Measurements from ENCODE around the gene TAF1B. TPM values are rescaled to one million over a fixed set of nuclear protein-coding genes. Genes with fewer than 3 reads are reported as not detected.

TAF1B gene
- total RNA-seq, 4 donors from 2014 or later, result 10.8 to 21.4 (median 17.9) TPM

DNA sequence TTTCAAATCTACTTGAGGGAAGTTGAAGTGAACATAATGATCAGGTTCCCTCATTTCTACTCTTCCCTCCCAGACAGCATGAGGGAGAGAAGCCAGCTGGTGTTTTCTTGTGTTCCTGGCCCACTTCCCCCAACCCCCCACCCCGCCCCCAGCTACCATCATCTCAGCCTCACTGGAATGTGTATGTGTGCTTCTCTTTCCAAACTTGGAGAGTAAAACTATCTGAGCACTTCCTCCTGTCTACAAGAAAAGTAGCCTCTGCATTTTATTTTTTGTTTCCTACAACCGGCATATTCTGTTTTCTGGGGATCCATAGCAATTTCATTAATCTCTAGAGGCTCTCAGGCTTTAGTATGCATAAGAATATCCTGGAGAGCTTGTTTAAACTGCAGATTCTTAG, 54.6 kb downstream of the TAF1B start:
- Histone ChIP-seq H3K27ac (peak overlapping the region in 2 of 4 donors; percentile 70 to 72), H3K27me3 (no peaks in the 10 kb centered on the region), H3K4me1 (peaks cover 0 to 33% (median 11%) of the 10 kb centered on the region in 4 donors), H3K9me3 (no peaks in the 10 kb centered on the region), H3K36me3 (no peaks in the 10 kb centered on the region), H3K4me3 (no peak overlapping the region)
- DNase-seq (ENCODE audit: low spot score in 2 of 2), result no peak
- WGBS, 2 donors, result 50 to 70% methylated on average over 2 of the region's 2 CpGs
- TF ChIP-seq POLR2A (IDR thresholded peaks at IDR 0.05) (no peak), EP300 (IDR thresholded peaks at IDR 0.05) (no peak)
- TF ChIP-seq, protein P1, sequence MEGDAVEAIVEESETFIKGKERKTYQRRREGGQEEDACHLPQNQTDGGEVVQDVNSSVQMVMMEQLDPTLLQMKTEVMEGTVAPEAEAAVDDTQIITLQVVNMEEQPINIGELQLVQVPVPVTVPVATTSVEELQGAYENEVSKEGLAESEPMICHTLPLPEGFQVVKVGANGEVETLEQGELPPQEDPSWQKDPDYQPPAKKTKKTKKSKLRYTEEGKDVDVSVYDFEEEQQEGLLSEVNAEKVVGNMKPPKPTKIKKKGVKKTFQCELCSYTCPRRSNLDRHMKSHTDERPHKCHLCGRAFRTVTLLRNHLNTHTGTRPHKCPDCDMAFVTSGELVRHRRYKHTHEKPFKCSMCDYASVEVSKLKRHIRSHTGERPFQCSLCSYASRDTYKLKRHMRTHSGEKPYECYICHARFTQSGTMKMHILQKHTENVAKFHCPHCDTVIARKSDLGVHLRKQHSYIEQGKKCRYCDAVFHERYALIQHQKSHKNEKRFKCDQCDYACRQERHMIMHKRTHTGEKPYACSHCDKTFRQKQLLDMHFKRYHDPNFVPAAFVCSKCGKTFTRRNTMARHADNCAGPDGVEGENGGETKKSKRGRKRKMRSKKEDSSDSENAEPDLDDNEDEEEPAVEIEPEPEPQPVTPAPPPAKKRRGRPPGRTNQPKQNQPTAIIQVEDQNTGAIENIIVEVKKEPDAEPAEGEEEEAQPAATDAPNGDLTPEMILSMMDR (IDR thresholded peaks at IDR 0.05), result no peak

DNA sequence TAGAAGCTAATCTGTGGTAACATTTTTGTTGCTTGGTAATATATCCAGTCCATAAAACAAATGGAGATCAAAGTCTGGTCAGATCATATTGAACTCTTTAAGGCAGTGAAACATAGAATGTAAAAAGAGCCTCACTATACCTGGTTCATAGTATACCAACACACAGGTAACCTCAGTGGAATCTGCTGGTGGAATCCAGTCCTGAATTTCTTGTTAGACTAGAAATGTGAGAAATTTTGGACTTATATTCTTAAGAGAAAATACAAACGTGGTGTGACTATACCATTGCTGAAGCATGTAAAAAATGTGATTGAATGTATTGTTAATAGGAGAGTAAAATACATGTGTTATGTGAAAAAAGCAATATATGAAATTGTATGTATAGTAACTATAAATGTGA, 62.1 kb downstream of the TAF1B start:
- H3K4me1 ChIP-seq, result no peaks in the 10 kb centered on the region
- H3K4me3 ChIP-seq, result no peak overlapping the region
- no peaks in the 10 kb centered on the region for H3K27me3 ChIP-seq
- no peak overlapping the region for H3K27ac ChIP-seq
- peaks cover 0 to 3% (median 0%) of the 10 kb centered on the region in 3 donors for H3K36me3 ChIP-seq
- H3K9me3 ChIP-seq, result no peaks in the 10 kb centered on the region
- 70 to 77% methylated on average over 1 of the region's 1 CpG for WGBS, 2 donors
- no peak for DNase-seq (ENCODE audit: low spot score in 2 of 2)
- TF ChIP-seq EP300 (IDR thresholded peaks at IDR 0.05) (no peak), POLR2A (IDR thresholded peaks at IDR 0.05) (no peak)
- TF ChIP-seq, protein P1 (IDR thresholded peaks at IDR 0.05), result no peak

DNA sequence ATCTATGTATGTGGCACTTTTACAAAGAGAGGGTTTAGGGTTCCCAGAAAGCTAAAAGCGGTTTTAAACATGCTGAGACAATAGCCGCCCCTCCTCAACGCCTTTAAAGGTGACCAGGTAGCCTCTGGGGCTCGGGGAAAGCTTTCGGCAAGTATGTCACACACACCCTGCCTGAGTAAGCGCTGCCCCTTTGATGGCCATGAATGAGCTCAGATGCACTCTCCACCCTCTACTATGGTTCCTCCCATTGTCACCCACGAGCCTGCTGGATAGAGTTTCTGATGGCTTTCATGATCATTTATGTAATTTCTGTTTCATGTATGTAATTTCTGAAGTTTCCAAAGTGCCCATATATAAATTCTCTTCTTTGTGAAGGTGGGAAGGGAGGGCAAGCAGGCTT, 64.1 kb downstream of the TAF1B start:
- TF ChIP-seq, protein P1 (IDR thresholded peaks at IDR 0.05), result no peak
- no peak overlapping the region for H3K4me3 ChIP-seq
- H3K27ac ChIP-seq, result no peak overlapping the region
- no peaks in the 10 kb centered on the region for H3K4me1 ChIP-seq
- 93% methylated on average over 7 of the region's 7 CpGs for WGBS, 2 donors
- no peaks in the 10 kb centered on the region for H3K27me3 ChIP-seq
- no peak for DNase-seq (ENCODE audit: low spot score in 2 of 2)
- H3K9me3 ChIP-seq, result no peaks in the 10 kb centered on the region
- peaks cover 0 to 10% (median 0%) of the 10 kb centered on the region in 3 donors for H3K36me3 ChIP-seq

DNA sequence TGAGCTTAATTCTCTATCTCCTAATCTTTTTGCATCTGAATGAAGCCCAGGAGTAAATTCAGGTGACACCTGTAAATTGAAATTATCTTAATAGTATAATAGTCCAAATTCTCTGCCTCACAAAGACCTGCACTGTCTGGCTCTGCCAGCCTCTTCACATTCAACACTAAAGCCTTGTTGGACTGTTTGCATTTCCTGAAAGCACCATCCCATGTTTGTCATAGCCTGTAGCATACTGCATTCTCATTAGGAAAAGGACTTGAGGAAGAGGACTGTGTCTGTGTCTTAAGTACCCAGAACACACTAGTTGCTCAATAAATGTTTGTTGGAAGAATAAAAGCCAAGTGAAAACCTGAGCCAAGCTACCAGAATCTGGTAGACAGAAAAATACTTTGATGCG, 65.4 kb downstream of the TAF1B start:
- Histone ChIP-seq H3K4me3 (no peak overlapping the region), H3K27ac (no peak overlapping the region), H3K27me3 (no peaks in the 10 kb centered on the region), H3K9me3 (no peaks in the 10 kb centered on the region), H3K36me3 (peaks cover 0 to 22% (median 0%) of the 10 kb centered on the region in 3 donors), H3K4me1 (no peaks in the 10 kb centered on the region)
- TF ChIP-seq POLR2A (IDR thresholded peaks at IDR 0.05) (no peak), EP300 (IDR thresholded peaks at IDR 0.05) (no peak)
- TF ChIP-seq, protein P1 (IDR thresholded peaks at IDR 0.05), result no peak
- no peak for DNase-seq (ENCODE audit: low spot score in 2 of 2)
- 96 to 99% methylated on average over 1 of the region's 1 CpG for WGBS, 2 donors

DNA sequence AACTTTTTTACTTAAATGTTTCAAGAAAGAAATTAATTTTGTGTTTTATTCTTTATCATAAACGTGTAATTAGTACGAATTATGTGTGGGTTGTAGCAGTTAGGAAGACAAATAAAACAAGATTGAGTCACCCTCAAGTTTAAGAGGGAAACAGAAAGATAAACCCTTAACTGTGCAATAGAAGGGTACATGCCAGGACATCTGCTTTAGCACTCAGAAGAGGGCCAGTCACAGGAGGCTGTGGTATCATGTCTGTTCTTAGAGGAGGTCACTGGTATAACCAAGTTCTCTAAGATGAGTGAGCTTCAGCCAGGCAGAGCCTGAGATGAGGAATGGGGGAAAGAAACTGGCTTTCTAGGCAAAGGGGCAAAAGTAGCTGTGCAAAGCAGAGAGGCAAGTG, 65.8 kb downstream of the TAF1B start:
- no peaks in the 10 kb centered on the region for H3K27me3 ChIP-seq
- H3K36me3 ChIP-seq, result peaks cover 0 to 26% (median 0%) of the 10 kb centered on the region in 3 donors
- H3K4me3 ChIP-seq, result no peak overlapping the region
- DNase-seq (ENCODE audit: low spot score in 2 of 2), result no peak
- TF ChIP-seq EP300 (IDR thresholded peaks at IDR 0.05) (no peak), POLR2A (IDR thresholded peaks at IDR 0.05) (no peak)
- TF ChIP-seq, protein P1 (IDR thresholded peaks at IDR 0.05), result no peak
- no peaks in the 10 kb centered on the region for H3K9me3 ChIP-seq
- H3K27ac ChIP-seq, result no peak overlapping the region
- WGBS, 2 donors, result 85% methylated on average over 2 of the region's 2 CpGs
- no peaks in the 10 kb centered on the region for H3K4me1 ChIP-seq
